Peyer's patch (tissue), 4 donors: Measurements from ENCODE around the gene SHLD2.

ENCODE experiments used
- CTCF ChIP-seq, 6 experiments: fragments of 450-650 bp in 4 of 6; fragments of 200-600 bp in 2 of 6; sonication (generic) in 1 of 6; IDR thresholded peaks; one replicate each; pipeline ENCODE4 v1.5.1; 2017 to 2019; ENCODE audit warnings: antibody characterized with exemption in 6 of 6, mild to moderate bottlenecking in 3 of 6, moderate library complexity in 1 of 6
- POLR2A ChIP-seq, 2 donors: fragments of 450-650 bp; IDR thresholded peaks; one replicate each; pipeline ENCODE4 v1.5.1; 2017; ENCODE audit warnings: antibody characterized with exemption in 2 of 2, mild to moderate bottlenecking in 2 of 2, moderate library complexity in 2 of 2

DNA sequence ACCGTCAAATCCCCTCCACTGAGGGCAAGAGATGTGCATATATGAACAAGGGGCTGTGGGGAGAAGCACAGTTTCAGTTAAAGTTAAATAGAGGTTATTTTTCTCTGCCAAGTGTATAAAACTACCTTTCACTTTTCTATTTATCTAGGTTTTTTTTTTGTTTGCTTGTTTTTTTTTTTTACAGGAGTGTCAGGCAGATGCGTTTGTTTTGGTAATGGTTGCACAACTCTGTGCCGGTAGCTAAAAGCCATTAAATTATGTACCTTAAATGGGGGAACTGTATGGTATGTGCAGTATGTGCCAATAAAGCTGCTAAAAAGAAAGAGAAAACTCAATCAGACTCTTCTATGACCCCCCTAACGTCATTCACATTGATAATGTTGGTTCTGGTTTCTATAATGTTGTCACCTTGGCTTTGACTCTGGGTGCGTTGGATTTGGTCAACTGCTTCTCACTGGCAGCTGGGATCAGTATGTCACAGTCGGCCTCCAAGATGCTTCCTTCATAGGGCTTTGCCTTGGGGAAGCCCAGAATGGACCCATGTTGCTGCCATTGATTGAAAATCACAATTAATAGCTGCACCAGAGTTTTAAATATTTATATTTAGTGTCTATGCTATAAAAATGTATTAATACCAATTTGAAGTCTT, 34.6 kb upstream of the SHLD2 start:
- no peak for TF ChIP-seq CTCF (IDR thresholded peaks at IDR 0.05)
- no peak for TF ChIP-seq POLR2A (IDR thresholded peaks at IDR 0.05)
